ENCODE data around the gene EXOC4. TPM values are rescaled to one million over a fixed set of nuclear protein-coding genes. Genes with fewer than 3 reads are reported as not detected.

Gene EXOC4
- total and polyA plus RNA-seq, 12 donors, result 7.5 to 41.7 (median 34.6) TPM

- DNase-seq, result no peak
- Histone ChIP-seq H3K27ac (no peak overlapping the region), H3K9me3 (no peaks in the 10 kb centered on the region), H3K36me3 (peaks cover 0 to 26% (median 4%) of the 10 kb centered on the region in 9 donors), H3K4me3 (no peak overlapping the region), H3K27me3 (no peaks in the 10 kb centered on the region), H3K4me1 (peaks cover 0 to 18% (median 0%) of the 10 kb centered on the region in 9 donors)
- intact Hi-C loops (cut with DNase I), result no loop called here
- no peak for TF ChIP-seq CTCF (IDR thresholded peaks at IDR 0.05)
- WGBS, 2 donors, result 48 to 56% methylated on average over 4 of the region's 4 CpGs
- ATAC-seq, result peak in 1 of 8 donors; percentile 19
These were observed 567.7 kb downstream of the EXOC4 start for GRCh38 chr7:133820584-133820983.

DNA sequence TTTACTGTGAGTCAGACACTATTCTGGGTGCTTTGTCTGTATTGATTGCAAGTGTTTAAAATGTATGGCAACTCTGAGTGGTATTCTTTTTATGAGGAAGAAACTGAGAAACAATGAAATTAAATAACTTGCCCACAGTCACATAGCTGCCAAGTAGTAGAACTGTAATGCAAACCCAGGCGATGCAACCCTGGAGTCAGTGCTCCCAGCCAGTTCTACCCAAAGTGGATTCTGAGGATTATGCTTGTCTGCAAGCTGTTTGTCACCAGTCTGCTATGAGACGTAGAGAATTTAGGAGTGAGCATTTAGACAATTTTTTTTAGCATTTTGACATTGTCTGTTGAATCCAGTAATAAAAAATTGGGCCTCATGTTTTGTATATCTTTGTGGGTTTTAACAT lies 568.3 kb downstream of the EXOC4 start:
- peaks cover 0 to 18% (median 0%) of the 10 kb centered on the region in 9 donors for H3K4me1 ChIP-seq
- 92 to 96% methylated on average over 2 of the region's 2 CpGs for WGBS, 2 donors
- H3K27ac ChIP-seq, result no peak overlapping the region
- intact Hi-C loops (cut with DNase I), result no loop called here
- no peak overlapping the region for H3K4me3 ChIP-seq
- TF ChIP-seq CTCF (IDR thresholded peaks at IDR 0.05), result no peak
- ATAC-seq, result no peak
- no peak for DNase-seq
- no peaks in the 10 kb centered on the region for H3K9me3 ChIP-seq
- H3K27me3 ChIP-seq, result no peaks in the 10 kb centered on the region
- H3K36me3 ChIP-seq, result peaks cover 0 to 26% (median 4%) of the 10 kb centered on the region in 9 donors

DNA sequence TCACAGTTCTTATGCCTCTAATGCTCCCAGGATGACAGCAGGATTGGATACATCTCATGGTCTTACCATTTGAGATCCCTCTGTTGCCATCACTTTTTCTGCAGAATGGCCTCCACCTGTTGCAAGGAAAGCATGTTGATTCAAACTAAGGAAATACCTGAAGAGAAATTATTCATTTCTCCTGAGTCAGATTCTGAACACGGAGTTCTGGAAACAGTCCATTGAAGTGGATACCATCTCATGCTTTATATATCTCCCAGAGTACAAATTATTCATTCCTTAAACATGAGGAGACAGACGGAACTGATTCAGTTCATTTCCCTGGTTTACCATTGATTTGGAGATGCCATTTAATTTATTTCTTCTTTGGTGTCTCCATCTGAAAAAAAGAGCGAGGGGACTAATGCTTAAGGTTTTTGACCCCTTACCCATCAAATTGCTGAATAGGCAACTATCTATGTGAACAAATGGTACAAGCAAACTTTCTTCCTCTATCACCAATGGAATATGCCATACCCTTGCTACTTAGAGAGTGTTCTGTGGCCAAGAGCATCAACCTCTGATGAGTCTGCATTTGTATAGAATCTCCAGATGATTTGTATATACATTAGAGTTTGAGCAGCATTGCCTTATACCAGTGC lies 569.2 kb downstream of the EXOC4 start:
- Histone ChIP-seq H3K36me3 (peaks cover 0 to 26% (median 4%) of the 10 kb centered on the region in 9 donors), H3K27me3 (no peaks in the 10 kb centered on the region), H3K4me1 (peaks cover 0 to 22% (median 0%) of the 10 kb centered on the region in 9 donors), H3K9me3 (no peaks in the 10 kb centered on the region), H3K4me3 (no peak overlapping the region), H3K27ac (no peak overlapping the region)
- 83 to 96% methylated on average over 3 of the region's 3 CpGs for WGBS, 2 donors
- intact Hi-C loops (cut with DNase I), result no loop called here
- no peak for TF ChIP-seq CTCF (IDR thresholded peaks at IDR 0.05)
- DNase-seq, result no peak
- ATAC-seq, result no peak

DNA sequence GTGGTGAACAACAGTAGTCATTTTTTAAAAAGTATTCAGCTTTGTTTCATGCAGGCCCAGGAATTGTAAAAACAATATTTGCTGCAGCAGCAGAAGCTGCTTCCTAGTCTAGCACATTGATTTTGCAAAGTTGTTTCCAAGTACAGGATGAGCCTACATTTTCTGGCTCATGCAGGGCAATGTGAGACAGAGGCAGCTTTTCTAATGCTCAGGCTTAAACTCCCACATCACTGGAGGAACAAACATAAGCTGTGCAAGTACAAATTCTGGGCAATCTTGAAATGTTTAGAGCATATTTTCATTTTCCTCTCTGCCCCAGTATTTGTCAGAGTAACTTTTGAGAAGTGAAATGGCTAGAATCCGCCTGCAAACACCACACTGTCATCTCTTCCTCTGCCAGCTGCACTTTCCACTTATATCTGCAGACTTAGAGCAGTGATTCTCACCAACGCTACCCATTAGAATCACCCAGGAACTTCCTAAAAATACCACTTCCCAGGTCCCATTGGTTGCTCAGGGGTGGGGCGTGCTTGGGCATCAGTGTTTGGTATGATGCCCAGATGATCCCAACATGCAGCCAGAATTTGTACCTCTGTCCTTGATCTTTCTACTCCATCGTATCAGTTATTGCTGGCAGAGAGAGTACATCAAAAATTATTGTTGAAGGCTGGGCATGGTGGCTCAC lies 570.1 kb downstream of the EXOC4 start:
- peaks cover 0 to 17% (median 1%) of the 10 kb centered on the region in 9 donors for H3K36me3 ChIP-seq
- no peaks in the 10 kb centered on the region for H3K27me3 ChIP-seq
- no peaks in the 10 kb centered on the region for H3K9me3 ChIP-seq
- TF ChIP-seq CTCF (IDR thresholded peaks at IDR 0.05), result no peak
- no peak overlapping the region for H3K4me3 ChIP-seq
- no peak for DNase-seq
- H3K4me1 ChIP-seq, result peaks cover 0 to 31% (median 3%) of the 10 kb centered on the region in 9 donors
- H3K27ac ChIP-seq, result no peak overlapping the region
- intact Hi-C loops (cut with DNase I), result no loop called here
- 79 to 80% methylated on average over 4 of the region's 4 CpGs for WGBS, 2 donors
- ATAC-seq, result peak in 1 of 8 donors; percentile 20

All from heart right ventricle (tissue), 16 donors.